Kidney (tissue), 14 donors: Measurements from ENCODE around the gene POT1. TPM values are rescaled to one million over a fixed set of nuclear protein-coding genes. Genes with fewer than 3 reads are reported as not detected.

Source experiments
- DNase-seq, 5 donors: peaks; one replicate each; pipeline ENCODE4 v3.0.0-alpha.2; 2013 to 2020
- FAIRE-seq: peaks from 2 replicates; lab custom pipeline; 2012; peaks lifted over from hg19 to GRCh38; lab: Jason Lieb, UNC
- H3K27ac ChIP-seq, 2 donors: one replicate each; pipeline ENCODE4 v1.7.0; 2013; ENCODE audit warnings: low read depth in 2 of 2, low read length in 2 of 2, inconsistent platforms in 1 of 2
- H3K27me3 ChIP-seq: one replicate; pipeline ENCODE4 v1.7.1; 2013; ENCODE audit warnings: low read length, inconsistent platforms; ENCODE audit not compliant: control insufficient read depth, insufficient read depth
- H3K36me3 ChIP-seq, 3 donors: one replicate each; pipeline versions ENCODE4 v1.7.0 to v1.7.1; 2013; ENCODE audit warnings: low read length in 3 of 3, control low read depth in 1 of 3, inconsistent platforms in 1 of 3; ENCODE audit not compliant: insufficient read depth in 3 of 3, control insufficient read depth in 2 of 3
- H3K4me1 ChIP-seq, 3 donors: one replicate each; pipeline versions ENCODE4 v1.7.0 to v1.7.1; 2013; ENCODE audit warnings: low read length in 3 of 3, inconsistent platforms in 1 of 3, low read depth in 1 of 3; ENCODE audit not compliant: control insufficient read depth in 2 of 3, insufficient read depth in 2 of 3
- H3K4me3 ChIP-seq, 3 donors: one replicate each; pipeline versions ENCODE4 v1.7.0 to v1.8.1; 2013; ENCODE audit warnings: low read length in 3 of 3, control low read depth in 1 of 3, inconsistent platforms in 1 of 3
- H3K9ac ChIP-seq, 3 donors: one replicate each; pipeline versions ENCODE4 v1.7.0 to v1.7.1; 2013; ENCODE audit warnings: low read length in 3 of 3, control low read depth in 1 of 3, inconsistent platforms in 1 of 3
- H3K9me3 ChIP-seq, 3 donors: one replicate each; pipeline versions ENCODE4 v1.7.0 to v1.7.1; 2013; ENCODE audit warnings: low read length in 3 of 3, control low read depth in 1 of 3, inconsistent platforms in 1 of 3; ENCODE audit not compliant: control insufficient read depth in 2 of 3, insufficient read depth in 1 of 3
- CTCF ChIP-seq: IDR thresholded peaks from 3 replicates; pipeline ENCODE4 v1.5.1; 2012; ENCODE audit warnings: mild to moderate bottlenecking, moderate library complexity, borderline replicate concordance; ENCODE audit not compliant: insufficient read depth; ENCODE audit errors: extremely low read depth
- intact Hi-C: fragments of 100-400 bp; cut with DNase I; formaldehyde crosslinking; loops from one replicate; pipeline ENCODE4 v1.11.1; 2022
- polyA plus RNA-seq: library from polyadenylated mRNA; stranded (reverse); fragments of 350-450 nt; fragmentation: Illumina TruSeq; extraction: RNeasy Lipid Tissue Mini Kit (QIAGEN cat#74804); gene quantifications from one replicate; pipeline ENCODE4 v1.2.3, GENCODE V29; 2014; ENCODE audit warnings: low read depth, low replicate concordance; ENCODE audit not compliant: insufficient read depth
- total RNA-seq: library from RNA; stranded (reverse); fragmentation: NEBNext Ultra II Directional; extraction: Animal tissue kit (Norgen Biotek cat#: 25700); gene quantifications from one replicate; pipeline ENCODE4 v1.2.1, GENCODE V29; 2021
- donor health status: control.
- donor health status: control.
- donor health status: control.
- donor health status: control.
- donor health status: control.
- donor health status: DM: yes; HTN: yes; CAD: no.
- donor health status: Normal renal cell carcinoma (clear cell type).

Gene POT1
- total and polyA plus RNA-seq, 2 donors from 2014 or later = 16.5 to 23.2 TPM

- Histone ChIP-seq H3K4me1 (no peaks in the 10 kb centered on the region), H3K27me3 (no peaks in the 10 kb centered on the region), H3K4me3 (no peak overlapping the region), H3K27ac (no peak overlapping the region), H3K9ac (no peak overlapping the region), H3K36me3 (no peaks in the 10 kb centered on the region), H3K9me3 (no peaks in the 10 kb centered on the region)
- FAIRE-seq (no peak), DNase-seq (peak in 2 of 5 donors; percentile 33 to 56)
- intact Hi-C loops = no loop called here
- TF ChIP-seq CTCF = peak; percentile 23
These were observed 73.2 kb downstream of the POT1 start for GRCh38 chr7:124856299-124856888.

- no peak overlapping the region for H3K9ac ChIP-seq
- no peak for FAIRE-seq
- no peak for TF ChIP-seq CTCF
- no peaks in the 10 kb centered on the region for H3K27me3 ChIP-seq
- H3K4me1 ChIP-seq = no peaks in the 10 kb centered on the region
- H3K9me3 ChIP-seq = no peaks in the 10 kb centered on the region
- H3K4me3 ChIP-seq = no peak overlapping the region
- H3K36me3 ChIP-seq = no peaks in the 10 kb centered on the region
- no peak overlapping the region for H3K27ac ChIP-seq
- intact Hi-C loops = no loop called here
- DNase-seq = no peak
These were observed 86.3 kb downstream of the POT1 start for GRCh38 chr7:124843336-124843735.

- Histone ChIP-seq H3K9ac (no peak overlapping the region), H3K36me3 (no peaks in the 10 kb centered on the region), H3K9me3 (no peaks in the 10 kb centered on the region), H3K4me1 (no peaks in the 10 kb centered on the region), H3K4me3 (no peak overlapping the region), H3K27me3 (no peaks in the 10 kb centered on the region), H3K27ac (no peak overlapping the region)
- DNase-seq = no peak
- intact Hi-C loops = no loop called here
- TF ChIP-seq CTCF = no peak
- FAIRE-seq = peak; percentile 52
These were observed 89.2 kb downstream of the POT1 start for GRCh38 chr7:124840435-124840834.

GRCh38 chr7:124839687-124840086 lies 89.9 kb downstream of the POT1 start:
- TF ChIP-seq CTCF = no peak
- H3K27ac ChIP-seq = no peak overlapping the region
- DNase-seq = no peak
- no peaks in the 10 kb centered on the region for H3K4me1 ChIP-seq
- no peak overlapping the region for H3K9ac ChIP-seq
- no peak for FAIRE-seq
- H3K4me3 ChIP-seq = no peak overlapping the region
- intact Hi-C loops = no loop called here
- H3K36me3 ChIP-seq = no peaks in the 10 kb centered on the region
- H3K27me3 ChIP-seq = no peaks in the 10 kb centered on the region
- H3K9me3 ChIP-seq = no peaks in the 10 kb centered on the region
